ENCODE data around the gene NDUFS7.

The NDUFS7 gene

DNA sequence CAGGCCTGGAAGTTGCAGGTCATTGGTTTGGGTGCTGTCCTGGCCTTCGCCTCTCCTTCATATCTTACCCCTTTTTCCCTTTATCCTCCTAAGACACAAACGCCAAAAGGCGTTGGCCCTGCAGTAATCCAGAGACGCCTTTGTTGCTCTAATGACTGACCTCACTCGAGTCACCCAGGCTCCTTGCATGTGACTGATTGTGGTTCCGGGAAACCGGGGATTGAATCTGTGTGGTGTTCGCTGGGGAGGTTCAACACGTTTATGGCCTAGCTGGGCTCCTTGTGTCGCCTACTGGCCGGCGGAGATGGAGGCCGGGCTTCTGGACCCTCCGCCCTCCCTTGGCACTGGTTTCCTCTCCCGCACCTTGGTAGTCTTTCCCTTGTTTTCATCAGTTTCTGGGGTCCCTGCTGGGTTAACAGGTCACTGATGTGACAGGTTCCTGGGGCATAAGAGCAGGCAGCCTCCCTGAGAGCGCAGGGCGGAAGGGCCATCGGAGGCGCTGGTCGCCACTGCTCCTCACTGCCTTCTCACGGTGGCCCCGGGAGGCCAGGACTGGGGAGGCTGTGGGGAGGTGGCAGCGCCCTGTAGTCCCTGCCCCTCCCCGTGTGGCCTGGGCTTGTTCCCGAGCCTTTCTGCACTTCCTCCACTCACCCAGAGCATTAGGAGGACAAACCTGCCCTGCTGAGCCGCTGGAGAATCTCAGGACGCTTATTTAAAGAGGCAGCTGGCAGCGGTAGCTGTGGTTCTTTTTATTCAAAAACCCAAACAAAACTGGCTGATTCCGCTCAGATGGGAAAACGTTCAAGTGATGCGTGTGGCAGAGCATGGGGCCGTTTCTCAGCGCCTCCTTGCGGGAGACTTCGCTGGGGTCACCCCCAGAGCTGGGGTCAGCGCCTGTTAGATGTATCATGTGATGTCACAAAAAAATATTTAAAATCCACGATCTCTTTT is 18.1 kb upstream of the NDUFS7 start:
- H3K4me3 ChIP-seq (ENCODE audit: low read depth, low read length) = no peak overlapping the region
- TF ChIP-seq, protein P1, sequence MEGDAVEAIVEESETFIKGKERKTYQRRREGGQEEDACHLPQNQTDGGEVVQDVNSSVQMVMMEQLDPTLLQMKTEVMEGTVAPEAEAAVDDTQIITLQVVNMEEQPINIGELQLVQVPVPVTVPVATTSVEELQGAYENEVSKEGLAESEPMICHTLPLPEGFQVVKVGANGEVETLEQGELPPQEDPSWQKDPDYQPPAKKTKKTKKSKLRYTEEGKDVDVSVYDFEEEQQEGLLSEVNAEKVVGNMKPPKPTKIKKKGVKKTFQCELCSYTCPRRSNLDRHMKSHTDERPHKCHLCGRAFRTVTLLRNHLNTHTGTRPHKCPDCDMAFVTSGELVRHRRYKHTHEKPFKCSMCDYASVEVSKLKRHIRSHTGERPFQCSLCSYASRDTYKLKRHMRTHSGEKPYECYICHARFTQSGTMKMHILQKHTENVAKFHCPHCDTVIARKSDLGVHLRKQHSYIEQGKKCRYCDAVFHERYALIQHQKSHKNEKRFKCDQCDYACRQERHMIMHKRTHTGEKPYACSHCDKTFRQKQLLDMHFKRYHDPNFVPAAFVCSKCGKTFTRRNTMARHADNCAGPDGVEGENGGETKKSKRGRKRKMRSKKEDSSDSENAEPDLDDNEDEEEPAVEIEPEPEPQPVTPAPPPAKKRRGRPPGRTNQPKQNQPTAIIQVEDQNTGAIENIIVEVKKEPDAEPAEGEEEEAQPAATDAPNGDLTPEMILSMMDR (IDR thresholded peaks at IDR 0.05; ENCODE audit: low read depth, low read length, missing control alignments) = no peak
- DNase-seq (ENCODE audit: low read depth) = no peak

GRCh38 chr19:1366296-1366695 is 17.4 kb upstream of the NDUFS7 start:
- DNase-seq (ENCODE audit: low read depth) = no peak
- no peak overlapping the region for H3K4me3 ChIP-seq (ENCODE audit: low read depth, low read length)
- TF ChIP-seq, protein P1 (IDR thresholded peaks at IDR 0.05; ENCODE audit: low read depth, low read length, missing control alignments) = no peak

- H3K4me3 ChIP-seq (ENCODE audit: low read depth, low read length) = no peak overlapping the region
- TF ChIP-seq, protein P1 (IDR thresholded peaks at IDR 0.05; ENCODE audit: low read depth, low read length, missing control alignments) = no peak
- no peak for DNase-seq (ENCODE audit: low read depth)
These were observed 16.5 kb upstream of the NDUFS7 start for GRCh38 chr19:1366899-1367870.

DNA sequence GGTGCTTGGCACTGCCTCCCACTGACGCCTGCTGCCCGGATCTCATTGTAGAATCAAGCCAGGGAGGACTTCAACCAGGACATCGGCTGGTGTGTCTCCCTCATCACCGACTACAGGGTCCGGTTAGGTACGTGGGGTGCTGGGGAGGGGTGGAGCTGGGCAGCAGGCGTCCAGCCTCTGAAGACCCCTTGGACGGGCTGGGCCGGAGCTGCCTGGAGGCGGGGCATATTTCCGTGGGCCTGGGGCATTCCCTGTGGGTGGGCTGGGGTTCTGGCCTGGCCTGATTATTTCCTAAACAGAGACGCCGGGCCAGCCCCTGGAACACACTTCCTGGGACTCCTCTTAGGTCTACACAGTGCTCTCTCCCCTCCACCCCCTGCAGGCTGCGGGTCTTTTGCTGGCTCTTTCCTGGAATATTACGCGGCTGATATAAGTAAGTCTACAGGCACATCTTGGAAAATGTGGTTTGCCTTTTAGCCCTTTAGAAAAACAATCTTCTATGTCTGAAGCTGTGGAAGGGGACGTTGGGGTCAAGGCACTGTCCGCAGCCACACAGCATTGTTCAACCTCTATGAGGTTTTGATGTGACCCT is 14.4 kb upstream of the NDUFS7 start:
- no peak overlapping the region for H3K4me3 ChIP-seq (ENCODE audit: low read depth, low read length)
- DNase-seq (ENCODE audit: low read depth) = no peak
- TF ChIP-seq, protein P1 (IDR thresholded peaks at IDR 0.05; ENCODE audit: low read depth, low read length, missing control alignments) = no peak

DNA sequence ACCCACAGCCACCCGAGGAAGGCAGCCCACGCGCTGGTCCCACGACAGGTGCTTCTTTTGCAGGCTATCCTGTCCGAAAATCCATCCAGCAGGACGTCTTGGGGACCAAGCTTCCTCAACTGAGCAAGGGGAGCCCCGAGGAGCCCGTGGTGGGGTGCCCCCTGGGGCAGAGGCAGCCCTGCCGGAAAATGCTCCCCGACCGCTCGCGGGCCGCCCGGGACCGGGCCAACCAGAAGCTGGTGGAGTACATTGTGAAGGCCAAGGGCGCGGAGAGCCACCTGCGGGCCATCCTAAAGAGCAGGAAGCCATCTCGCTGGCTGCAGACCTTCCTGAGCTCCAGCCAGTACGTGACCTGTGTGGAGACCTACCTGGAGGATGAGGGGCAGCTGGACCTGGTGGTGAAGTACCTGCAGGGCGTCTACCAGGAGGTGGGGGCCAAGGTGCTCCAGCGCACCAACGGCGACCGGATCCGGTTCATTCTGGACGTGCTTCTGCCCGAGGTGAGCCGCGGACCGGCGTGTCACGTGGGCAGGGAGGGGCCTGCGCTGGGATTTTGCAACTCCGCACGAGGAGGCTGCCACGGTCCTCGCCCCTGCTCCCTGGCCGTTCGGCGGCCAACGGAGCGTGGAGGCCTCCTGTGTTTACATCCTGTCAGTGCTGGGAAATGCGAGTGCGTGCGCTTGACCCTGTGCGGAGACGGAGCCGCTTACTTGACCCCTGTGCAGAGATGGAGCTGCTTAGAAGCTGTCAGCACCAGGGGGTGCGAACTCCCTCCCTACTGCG is 12.9 kb upstream of the NDUFS7 start:
- no peak for DNase-seq (ENCODE audit: low read depth)
- H3K4me3 ChIP-seq (ENCODE audit: low read depth, low read length) = no peak overlapping the region
- TF ChIP-seq, protein P1 (IDR thresholded peaks at IDR 0.05; ENCODE audit: low read depth, low read length, missing control alignments) = no peak

GRCh38 chr19:1373042-1373533 is 10.6 kb upstream of the NDUFS7 start:
- DNase-seq (ENCODE audit: low read depth) = no peak
- TF ChIP-seq, protein P1 (IDR thresholded peaks at IDR 0.05; ENCODE audit: low read depth, low read length, missing control alignments) = no peak
- no peak overlapping the region for H3K4me3 ChIP-seq (ENCODE audit: low read depth, low read length)

Data from GM12864 (cell line).